ENCODE results near the gene MRPS26.
"Not testable (repeated sequence)": the region's sequence is repeated elsewhere in the genome, so short reads cannot be mapped to it uniquely, and the experiment has no call there.

Gene MRPS26

GRCh38 chr20:3072530-3073250 lies 26.8 kb downstream of the MRPS26 start:
- no peak overlapping the region for H3K27ac ChIP-seq
- TF ChIP-seq ZFX (IDR thresholded peaks at IDR 0.05) = no peak
- no peak for TF ChIP-seq CTCF (conservative IDR thresholded peaks at IDR 0.05)

DNA sequence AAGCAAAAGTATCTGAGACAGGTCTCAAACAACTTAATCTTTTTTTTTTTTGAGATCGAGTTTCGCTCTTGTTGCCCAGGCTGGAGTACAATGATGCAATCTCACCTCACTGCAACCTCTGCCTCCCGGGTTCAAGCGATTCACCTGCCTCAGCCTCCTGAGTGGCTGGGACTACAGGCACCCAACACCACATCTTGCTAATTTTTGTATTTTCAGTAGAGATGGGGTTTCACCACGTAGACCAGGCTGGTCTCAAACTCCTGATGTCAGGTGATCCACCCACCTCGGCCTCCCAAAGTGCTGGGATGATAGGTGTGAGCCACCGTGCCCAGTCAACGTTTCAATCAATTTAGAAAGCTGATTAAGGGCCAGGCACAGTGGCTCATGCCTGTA lies 27.4 kb downstream of the MRPS26 start:
- not testable (repeated sequence) for H3K27ac ChIP-seq

DNA sequence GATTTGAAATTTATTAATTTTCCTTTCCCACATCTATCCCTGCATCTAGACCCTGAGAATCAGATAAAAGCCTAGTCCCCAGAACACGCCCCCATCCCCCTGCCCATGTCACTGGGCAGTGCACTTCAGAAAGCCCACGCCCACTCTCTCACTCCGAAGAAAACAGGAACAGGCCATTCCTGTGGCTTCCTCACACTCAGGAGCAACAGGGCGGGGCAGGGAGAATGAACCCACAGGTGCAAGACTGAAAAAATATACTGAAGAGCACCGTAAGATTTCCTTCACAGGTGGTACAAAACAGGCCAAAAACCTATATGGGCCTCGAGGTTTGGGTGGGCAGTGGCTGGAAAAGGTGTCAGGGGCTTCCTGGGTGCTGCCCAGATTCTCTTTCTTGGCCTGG lies 29.0 kb downstream of the MRPS26 start:
- no peak for TF ChIP-seq CTCF (conservative IDR thresholded peaks at IDR 0.05)
- no peak for TF ChIP-seq ZFX (IDR thresholded peaks at IDR 0.05)
- H3K27ac ChIP-seq = no peak overlapping the region

- H3K27ac ChIP-seq = not testable (repeated sequence)
Observed at GRCh38 chr20:3075315-3075714, 29.5 kb downstream of the MRPS26 start.

DNA sequence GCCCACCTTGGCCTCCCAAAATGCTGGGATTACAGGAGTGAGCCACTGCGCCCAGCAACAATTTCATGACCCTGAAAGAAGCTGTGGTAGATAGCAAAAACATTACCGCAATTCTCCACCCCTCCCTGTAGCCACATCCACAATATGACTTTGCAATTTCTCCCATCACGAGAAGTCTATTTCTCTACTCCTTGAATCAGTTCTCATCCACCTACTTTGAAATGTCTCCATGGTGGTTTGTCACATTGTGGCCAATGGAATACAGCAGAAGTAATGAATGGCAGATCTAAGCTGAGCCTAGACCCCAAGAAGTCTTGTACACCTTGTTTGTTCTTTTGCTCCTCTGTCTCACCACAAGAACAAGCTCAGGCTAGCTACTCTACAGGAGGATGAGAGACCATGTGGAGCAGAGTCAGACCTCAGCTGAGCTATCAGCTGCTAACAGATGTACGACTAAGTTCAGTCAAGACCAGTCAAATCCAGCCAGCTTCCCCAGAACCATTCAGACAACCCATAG lies 31.8 kb downstream of the MRPS26 start:
- H3K27ac ChIP-seq = no peak overlapping the region
- TF ChIP-seq ZFX (IDR thresholded peaks at IDR 0.05) = no peak
- no peak for TF ChIP-seq CTCF (conservative IDR thresholded peaks at IDR 0.05)

DNA sequence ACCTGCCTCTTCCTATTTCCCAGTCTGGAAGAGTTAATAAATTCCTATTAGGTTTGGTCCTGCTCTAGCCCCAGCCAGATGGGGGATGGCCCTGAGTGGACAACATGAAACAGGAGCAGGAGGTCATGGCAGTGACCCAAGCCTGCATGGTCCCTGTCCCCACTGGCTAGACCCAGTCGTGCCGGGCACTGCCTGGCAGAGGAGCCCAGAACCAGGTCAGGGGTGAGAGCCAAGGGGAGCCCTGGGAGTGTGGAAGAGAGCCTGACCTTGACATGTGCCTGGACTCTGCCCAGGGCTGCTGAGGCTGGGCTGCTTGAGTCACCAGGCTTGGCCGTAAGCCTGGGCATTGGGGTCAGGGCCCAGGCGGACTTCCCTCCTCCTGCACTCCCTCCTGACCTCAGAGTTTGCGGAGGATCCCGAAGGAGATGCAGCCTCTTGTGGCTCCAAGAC lies 35.1 kb downstream of the MRPS26 start:
- TF ChIP-seq CTCF (conservative IDR thresholded peaks at IDR 0.05) = no peak
- no peak overlapping the region for H3K27ac ChIP-seq

GRCh38 chr20:3081641-3082040 lies 35.8 kb downstream of the MRPS26 start:
- TF ChIP-seq CTCF (conservative IDR thresholded peaks at IDR 0.05) (no peak), ZFX (IDR thresholded peaks at IDR 0.05) (no peak)
- H3K27ac ChIP-seq = no peak overlapping the region

DNA sequence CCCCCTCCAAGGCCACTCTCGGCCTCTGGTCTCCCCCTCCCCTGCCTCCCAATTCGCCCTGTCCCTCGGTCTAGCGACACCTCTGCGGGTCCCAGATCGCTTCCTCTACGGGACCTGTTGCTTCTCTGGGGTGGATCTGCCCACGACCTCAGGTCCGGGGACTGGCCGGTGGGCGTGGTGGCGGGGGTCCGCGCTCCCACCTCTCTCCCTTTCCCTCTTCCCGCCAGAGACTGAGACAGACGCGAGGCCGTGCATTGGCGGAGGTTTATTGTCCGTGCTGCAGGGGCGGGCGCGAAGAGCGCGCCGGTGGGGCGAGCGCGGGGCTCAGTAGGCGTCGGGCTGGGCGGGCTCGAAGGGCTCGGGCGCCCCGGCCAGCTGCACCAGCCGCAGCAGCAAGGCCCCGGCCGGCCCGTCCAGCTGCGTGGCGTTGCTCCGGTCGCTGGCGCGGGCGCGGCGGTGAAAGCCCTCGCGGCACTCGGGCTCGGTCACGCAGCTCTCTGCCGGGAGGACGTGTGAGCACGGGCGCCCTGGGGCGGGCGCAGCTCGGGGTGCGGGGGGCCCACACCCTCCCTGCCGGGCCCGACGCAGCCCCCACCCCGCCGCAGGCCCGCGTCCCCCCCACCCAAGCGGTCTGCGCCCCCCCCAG lies 36.6 kb downstream of the MRPS26 start:
- H3K27ac ChIP-seq = no peak overlapping the region
- TF ChIP-seq CTCF (conservative IDR thresholded peaks at IDR 0.05) (no peak), ZFX (IDR thresholded peaks at IDR 0.05) (no peak)

Data from C4-2B (cell line).